Adipose tissue (tissue), 3 donors: ENCODE results near the gene CAPN10. TPM values are rescaled to one million over a fixed set of nuclear protein-coding genes. Genes with fewer than 3 reads are reported as not detected.

ENCODE experiments used
- H3K27ac ChIP-seq: one replicate; pipeline ENCODE4 v1.5.1; 2013; ENCODE audit warnings: low read depth, low read length
- WGBS, 3 donors: extraction: QIAGEN DNeasy Blood & Tissue Kit; methylation state at CpG; one replicate each; pipeline ENCODE4 v1.1.7; 2013; 5-methylcytosine and 5-hydroxymethylcytosine counted together
- polyA plus RNA-seq, 3 donors: library from polyadenylated mRNA; stranded (reverse); fragments of 200-250 nt; gene quantifications; one replicate each; pipeline ENCODE4 v1.2.3, GENCODE V29; 2013
- donor health status: healthy with polysubstance abuse.
- donor health status: Bipolar disorder and iron deficiency.
- donor health status: healthy.

Gene CAPN10
- polyA plus RNA-seq, 3 donors, result 13.4 to 25.3 (median 18.7) TPM

DNA sequence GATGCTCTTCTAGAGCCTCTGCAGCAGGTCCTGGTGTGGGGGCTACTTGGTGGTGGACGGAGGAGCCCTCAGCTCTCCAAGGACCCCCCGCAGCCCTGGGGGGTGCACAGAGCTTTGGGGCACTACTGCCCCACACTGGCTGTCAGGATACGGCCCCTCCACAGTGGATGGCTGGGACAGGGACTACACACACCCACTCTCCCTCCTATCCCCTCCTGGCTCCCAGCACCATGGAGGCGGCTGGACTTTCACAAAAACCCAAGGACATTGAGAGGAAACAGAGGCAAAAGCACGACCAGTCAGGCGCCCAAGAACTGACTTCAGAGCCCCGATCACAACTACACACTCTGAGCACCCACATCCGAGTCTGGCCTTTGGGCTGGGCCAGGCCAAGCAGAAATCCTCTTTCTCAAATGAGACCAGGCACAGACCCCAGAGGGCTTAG lies 51.4 kb downstream of the CAPN10 start:
- no peak overlapping the region for H3K27ac ChIP-seq
- 69 to 94% (median 73%) methylated on average over 7 to 8 of the region's 8 CpGs for WGBS, 3 donors

DNA sequence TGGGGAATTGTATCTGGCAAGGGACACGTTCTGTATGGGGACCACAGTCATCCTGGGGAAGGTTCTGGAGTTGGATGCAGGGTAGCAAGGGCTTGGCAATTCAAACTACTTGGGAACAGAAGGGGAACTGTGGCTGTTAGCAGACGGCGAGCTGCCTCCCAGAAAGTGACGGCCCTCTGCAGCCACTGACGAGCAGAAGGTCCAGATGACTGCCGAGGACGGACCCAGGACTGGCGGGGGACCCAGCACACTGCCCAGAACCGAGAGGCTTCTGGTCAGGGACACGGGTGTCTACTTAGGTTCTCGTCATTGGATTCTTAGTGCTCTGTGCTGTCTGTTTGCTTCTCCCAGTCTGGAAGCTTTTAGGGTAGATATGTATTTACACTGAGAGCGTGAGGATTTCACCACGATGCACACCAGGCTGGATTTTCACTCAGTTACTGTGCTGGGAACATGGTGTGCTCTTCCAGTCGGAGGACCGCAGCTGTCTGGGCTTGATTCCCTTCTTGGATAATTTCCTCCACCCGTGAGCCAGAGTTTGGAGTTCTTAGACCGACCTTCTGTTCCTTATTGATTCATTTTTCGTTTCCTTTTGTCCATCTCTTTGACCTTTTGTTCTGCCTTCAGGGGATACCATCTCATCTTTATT lies 52.1 kb downstream of the CAPN10 start:
- WGBS, 3 donors, result 57 to 65% (median 61%) methylated on average over 18 of the region's 18 CpGs
- H3K27ac ChIP-seq, result no peak overlapping the region

DNA sequence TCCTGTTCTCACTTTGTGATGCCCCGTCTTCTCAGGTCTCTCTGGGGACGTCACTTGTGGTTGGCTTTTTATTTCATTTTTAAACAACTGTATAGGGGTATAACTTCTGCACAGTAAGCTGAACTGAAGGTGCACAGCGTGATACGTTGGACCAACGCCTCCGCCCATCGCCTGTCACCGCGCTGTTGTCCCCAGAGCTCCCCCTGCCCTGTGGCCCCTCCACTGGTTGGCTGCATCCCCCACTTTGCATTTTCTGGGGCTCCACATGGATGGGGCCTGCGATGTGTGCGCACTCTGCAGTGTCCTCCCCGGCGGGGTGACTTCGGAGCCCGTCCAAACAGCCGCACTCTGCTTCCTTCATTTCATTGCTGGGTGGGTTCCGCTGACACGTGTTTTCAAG lies 53.0 kb downstream of the CAPN10 start:
- WGBS, 3 donors, result 86 to 93% (median 92%) methylated on average over 18 of the region's 18 CpGs
- no peak overlapping the region for H3K27ac ChIP-seq

DNA sequence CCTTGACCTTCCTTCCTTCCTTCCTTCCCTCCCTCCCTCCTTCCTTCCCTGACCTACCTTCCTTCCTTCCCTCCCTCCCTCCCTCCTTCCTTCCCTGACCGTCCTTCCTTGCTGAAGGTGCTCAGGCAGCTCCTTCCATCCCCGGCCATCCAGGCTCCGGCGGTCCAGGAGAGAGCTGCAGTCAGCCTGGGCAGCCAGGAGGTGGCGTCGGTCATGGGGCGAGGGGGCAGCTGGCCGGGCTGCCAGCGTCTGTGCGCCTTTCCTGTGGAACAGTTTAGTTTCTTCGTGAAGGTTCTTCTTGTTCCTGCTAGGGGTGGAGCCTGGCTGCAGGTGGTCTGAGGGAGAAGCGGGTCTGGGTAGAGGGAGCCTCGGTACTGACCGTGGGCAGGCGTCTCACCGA lies 54.4 kb downstream of the CAPN10 start:
- H3K27ac ChIP-seq, result no peak overlapping the region
- WGBS, 3 donors, result 15 to 26% (median 22%) methylated on average over 16 of the region's 16 CpGs

DNA sequence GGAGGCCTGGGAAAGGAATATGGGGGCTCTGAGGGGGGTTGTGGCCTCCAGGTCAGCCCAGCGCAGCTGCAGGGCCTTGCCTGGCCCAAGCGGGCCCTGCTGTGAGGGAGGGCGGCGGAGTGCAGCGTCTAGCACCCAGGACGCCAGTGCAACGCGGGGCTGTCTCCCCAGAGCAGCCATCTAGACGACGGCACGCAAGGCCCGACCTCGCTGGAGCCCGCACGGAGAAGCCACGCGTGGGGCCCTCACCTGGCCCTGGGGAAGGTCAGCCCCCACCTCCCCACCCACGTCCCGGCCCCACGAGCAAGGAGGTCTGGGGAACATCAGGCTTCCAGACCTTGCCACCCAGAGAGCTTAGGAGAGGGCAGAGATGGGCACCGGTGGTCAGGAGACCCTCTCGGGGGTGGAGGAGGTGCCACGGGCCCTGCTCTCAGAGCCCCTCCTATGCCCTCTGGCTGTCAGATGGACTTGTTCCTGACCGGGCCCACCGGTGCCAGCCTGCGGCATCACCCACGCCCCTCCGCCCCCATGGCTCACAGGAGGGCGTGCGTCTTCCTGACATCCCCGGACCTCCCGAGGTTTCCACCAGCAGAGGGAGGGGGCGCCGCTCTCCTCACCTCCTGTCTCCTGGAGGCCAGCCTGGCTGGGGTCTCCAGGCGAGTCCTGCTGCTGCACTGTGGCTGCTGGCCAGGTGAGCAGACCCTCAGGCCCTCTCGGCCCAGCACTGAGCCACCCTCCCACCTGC lies 55.7 kb downstream of the CAPN10 start:
- 80 to 84% (median 82%) methylated on average over 31 to 36 of the region's 36 CpGs for WGBS, 3 donors
- H3K27ac ChIP-seq, result no peak overlapping the region

DNA sequence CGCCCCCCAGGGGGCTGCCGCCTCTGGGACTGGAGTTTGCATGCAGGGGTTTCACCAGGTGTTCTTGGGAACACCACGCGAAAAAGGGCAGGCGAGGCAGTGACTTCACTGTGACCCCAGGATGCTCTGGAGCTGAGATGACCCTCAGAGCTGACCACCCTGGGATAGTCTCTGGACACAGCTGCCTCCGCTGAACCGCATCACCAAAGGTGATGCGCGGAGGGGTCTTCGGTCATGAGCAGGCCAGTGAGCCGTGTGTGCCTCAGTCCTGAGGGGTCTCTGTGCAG lies 56.2 kb downstream of the CAPN10 start:
- 88% methylated on average over 11 of the region's 11 CpGs for WGBS, 3 donors
- no peak overlapping the region for H3K27ac ChIP-seq

DNA sequence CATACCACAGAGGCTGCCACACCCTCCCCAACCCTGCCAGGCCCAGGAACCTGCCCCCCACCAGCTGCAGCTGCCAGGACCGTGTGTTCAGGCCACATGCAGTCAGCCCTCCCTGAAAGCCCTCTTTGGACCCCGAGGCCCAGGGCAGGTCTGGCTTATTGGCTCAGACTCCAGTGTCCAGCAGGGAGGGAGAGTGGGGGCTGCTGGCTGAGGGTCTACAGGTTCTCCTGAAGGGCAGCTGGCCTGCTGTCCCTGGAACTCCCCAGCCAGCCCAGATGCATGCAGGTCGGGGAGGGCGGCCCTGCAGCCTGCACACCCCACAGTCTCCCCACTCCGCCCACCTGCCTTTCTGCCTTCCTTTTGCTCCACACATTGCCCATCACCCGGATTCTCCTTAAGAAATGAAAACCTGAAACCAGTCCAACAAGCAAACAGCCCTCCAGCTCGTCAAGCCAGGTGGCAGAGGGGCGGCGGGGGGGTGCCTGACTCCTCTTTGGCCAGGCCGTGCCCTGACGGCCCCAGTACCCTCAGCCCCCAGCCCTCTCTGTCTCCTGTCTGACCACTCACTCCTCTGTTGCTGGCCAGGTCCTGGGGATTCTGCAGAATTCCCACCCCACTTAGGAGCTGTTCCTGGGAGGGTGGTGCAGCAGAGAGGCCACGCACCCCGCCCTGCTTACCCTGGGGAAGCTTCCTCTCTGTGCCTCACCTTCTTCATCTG lies 56.7 kb downstream of the CAPN10 start:
- no peak overlapping the region for H3K27ac ChIP-seq
- WGBS, 3 donors, result 61 to 79% (median 75%) methylated on average over 13 of the region's 13 CpGs

DNA sequence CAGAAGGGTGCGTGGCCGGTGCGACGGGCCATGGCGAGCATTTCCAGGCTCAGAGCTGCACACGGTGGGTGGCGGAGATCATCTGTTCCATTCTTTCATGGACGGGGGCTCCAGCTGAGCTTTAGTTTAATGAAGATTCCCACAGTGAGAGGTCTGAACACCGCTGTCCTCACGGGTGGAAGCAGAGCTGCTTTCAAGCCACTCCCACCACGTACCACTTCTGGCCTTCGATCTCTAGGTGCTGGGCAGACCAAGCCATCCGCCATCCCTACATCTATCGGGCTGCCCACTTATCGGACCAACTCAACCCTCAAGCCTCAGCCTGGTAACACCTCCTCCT lies 57.2 kb downstream of the CAPN10 start:
- WGBS, 3 donors, result 79 to 85% (median 80%) methylated on average over 15 of the region's 15 CpGs
- no peak overlapping the region for H3K27ac ChIP-seq

DNA sequence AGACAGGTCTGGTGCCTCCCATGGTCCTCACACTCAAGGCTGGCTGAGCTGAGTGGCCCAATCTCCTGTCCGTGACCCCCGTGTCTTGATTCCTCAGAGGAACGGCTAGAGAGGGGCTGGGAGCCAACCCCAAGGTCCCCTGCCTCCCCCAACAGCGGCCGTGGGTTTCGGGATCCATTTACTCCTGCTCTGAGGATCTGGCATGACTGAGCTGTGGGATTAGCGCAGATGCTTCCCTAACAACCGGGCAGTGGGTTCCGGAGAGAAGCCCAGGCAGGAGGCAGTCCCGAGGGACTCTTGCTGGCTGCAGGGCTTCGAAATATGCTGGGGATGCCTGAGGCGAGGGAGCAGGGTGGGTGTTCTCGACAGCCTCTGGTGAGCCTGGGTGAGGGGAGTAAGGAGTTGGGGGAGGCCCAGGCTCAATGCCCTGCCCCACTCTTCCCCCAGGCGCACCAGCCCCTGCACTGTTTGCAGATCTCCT lies 57.7 kb downstream of the CAPN10 start:
- no peak overlapping the region for H3K27ac ChIP-seq
- 50 to 63% (median 60%) methylated on average over 14 of the region's 14 CpGs for WGBS, 3 donors

DNA sequence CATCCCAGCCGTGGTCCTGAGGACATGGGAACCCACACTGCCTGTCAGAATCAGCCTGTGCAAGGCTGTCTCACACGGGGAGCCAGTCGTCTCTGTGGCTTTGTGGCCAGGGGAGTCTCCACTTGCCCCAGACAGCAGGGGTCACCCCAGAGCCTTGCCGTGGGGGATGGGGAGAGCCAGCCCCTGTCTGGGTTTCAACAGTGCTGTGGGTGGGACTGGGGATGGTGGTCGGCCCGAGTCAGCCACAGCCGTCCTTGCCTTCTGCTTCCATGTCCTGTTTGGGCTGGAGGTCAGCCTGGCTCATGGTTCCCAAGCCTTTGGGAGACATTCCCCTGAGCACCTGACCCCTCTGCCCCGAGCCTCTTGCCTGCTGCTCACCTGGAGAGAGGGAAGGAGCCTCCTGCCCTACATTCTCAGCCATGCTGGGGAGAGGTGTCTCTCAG lies 58.3 kb downstream of the CAPN10 start:
- no peak overlapping the region for H3K27ac ChIP-seq
- WGBS, 3 donors, result 53 to 56% (median 54%) methylated on average over 8 of the region's 8 CpGs

DNA sequence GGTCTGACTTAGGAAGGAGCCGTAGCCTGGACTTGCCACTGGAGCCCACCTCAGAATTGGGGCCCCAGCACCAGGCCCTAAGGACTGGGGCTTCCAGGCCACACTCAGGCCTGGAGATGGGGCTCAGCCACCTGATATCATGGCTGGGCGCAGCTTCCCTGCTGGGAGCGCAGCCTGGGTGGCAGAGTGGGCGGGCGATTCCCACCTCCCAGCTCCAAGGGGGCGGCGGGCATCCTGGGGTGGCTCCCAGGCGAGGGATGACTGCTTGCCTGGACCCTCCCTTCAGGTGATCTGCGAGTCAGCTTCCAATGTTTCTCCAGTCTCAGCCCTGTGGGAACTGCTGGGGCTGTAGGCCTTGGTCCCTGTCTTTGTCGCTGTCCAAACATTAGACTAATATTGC lies 58.8 kb downstream of the CAPN10 start:
- WGBS, 3 donors, result 83 to 92% (median 90%) methylated on average over 10 of the region's 10 CpGs
- H3K27ac ChIP-seq, result no peak overlapping the region

DNA sequence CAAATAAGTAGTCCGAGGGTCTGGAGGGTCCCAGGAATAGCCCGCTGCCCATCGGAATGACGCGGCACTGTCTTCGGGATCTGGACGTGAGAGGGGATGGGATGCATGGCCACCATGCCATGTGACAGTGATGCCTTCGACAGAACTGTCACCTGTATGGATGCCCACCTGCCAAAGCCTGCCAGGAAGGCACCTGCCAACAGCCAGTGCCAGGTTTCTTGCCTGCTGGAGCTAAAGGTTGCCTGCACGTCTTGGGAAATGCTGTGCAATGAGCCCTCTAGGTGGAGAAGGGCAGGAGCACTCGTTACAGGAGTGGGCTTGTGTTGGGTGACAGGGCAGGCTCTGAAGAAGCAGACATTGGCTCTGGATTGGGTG lies 59.3 kb downstream of the CAPN10 start:
- WGBS, 3 donors, result 88 to 91% (median 88%) methylated on average over 10 of the region's 10 CpGs
- no peak overlapping the region for H3K27ac ChIP-seq

DNA sequence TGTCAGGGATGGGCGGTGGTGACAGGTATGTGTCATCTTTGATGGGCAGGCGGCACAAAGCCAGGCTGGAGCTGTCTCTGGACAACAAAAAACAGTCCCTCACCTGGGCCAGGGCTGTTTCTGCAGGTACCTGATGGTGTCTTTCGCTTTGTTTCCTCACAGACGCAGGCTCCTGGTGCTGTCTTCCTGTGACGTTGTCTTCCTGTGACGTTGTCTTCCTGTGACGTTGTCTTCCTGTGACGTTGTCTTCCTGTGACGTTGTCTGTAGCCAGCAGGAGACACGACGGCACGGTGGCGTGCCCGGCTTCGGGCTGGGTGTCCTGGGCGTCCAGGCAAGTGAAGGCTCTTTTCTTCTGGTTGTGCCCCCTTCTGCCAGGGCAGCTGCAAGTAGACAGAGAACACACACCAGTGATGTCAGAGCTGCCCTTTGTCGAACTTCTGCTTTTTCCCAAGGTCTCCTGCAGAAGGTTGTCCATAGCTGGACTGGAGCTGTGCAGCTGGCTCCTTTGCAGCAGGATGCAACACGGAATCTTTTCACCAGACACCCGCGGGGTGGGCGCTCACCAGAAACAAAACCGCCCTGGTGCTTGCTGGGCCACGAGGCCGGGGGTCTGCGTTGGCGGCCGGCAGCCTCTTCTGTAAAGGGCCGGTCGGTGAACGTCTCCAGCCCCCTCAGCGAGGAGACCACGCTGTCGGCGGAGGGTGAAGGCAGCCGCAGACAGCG lies 59.8 kb downstream of the CAPN10 start:
- WGBS, 3 donors, result 73 to 79% (median 75%) methylated on average over 35 to 36 of the region's 36 CpGs

DNA sequence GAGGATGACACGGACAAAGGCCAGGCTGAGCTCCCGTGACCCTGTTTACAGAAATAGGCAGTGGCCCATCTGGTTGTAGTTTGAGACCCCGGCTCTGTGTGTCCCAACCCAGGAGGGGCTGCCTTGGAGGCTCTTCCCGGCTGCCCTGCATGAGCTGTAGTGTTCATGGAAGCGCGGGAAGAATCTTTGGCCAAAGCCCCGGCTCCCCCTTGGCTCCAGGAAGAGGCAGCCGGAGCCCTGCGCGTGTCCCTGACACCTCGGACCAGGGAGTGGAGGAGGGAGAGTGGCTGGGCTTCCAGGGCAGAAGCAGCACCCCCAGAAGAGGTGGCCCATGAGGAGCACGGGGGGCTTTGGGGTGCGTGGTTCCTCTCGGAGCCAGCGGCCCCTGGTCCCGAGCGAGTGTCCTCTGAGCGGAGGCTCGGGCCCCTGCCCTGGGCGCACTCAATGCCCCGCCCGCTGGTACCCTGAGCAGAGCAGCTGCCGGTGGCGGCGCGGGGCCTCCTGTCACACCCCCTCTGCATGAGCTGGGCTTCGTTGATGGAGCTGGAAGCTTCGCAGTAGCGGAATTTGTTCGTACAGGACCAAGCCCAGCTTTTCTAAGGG lies 60.5 kb downstream of the CAPN10 start:
- 62 to 74% (median 71%) methylated on average over 28 to 30 of the region's 30 CpGs for WGBS, 3 donors

More for the DNA sequence above, 59.8 kb downstream of the CAPN10 start:
- H3K27ac ChIP-seq, result no peak overlapping the region

DNA sequence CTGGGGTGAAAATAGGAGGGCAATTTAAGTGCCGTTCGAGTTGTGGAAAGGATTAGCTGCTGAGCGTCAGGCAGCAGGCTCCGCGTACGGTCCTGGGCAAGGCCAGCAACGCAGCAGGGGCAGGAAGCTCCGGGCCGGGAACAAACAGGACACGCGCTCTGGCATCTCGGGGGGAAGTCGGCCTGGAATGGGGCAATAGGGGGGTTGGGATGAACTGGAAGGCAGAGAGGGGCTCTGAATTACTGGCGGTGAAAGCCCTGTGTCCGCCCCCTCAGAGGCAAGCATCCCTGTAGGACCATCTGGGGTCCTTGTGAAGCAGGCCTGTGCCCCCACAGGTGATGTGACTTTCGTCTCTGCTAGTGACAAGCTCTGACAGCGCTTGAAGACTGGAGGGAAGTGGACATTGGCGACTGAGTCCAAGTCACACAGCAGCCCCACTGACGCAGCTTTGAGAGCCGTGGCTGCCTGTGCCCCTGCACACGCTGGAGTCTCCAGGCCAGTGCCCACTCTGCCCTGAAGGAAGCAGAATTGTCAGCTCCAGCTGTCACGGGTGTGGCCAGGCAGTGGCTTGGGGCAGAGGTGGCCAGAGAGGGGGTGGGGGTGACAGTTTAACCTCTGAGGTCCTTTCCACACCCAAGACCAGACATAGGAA lies 61.1 kb downstream of the CAPN10 start:
- 64 to 77% (median 65%) methylated on average over 22 of the region's 22 CpGs for WGBS, 3 donors
- no peak overlapping the region for H3K27ac ChIP-seq

More for the DNA sequence above, 60.5 kb downstream of the CAPN10 start:
- no peak overlapping the region for H3K27ac ChIP-seq

DNA sequence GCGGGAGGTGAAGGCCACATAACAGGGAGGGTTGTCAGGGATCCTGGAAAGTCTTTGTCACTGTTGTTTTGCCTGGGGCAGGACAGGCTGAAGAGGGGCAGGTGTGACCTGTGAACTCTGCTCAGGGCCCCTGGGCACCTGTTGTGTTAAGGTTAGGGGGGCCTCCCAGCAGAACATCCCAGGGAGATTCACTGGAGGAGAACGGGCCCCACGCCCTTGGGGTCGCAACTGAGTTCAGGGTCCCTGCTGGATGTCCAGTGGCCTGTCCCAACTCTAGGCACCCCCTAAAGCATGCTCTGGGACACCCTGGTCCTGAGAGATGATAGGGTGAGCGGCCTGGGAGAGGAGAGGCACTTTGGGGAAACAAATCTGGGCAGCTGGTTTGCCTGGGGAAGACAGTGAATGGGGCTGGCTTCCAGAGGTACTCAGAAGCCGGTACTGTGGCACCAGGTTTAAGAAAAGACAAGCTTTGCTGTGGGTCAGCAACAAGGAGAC lies 61.7 kb downstream of the CAPN10 start:
- 80 to 82% (median 81%) methylated on average over 6 of the region's 6 CpGs for WGBS, 3 donors
- no peak overlapping the region for H3K27ac ChIP-seq
